Renal pelvis (tissue), 4 donors: ENCODE results near the gene AKR1C3. TPM values are rescaled to one million over a fixed set of nuclear protein-coding genes. Genes with fewer than 3 reads are reported as not detected.
"Not testable (repeated sequence)": the region's sequence is repeated elsewhere in the genome, so short reads cannot be mapped to it uniquely, and the experiment has no call there.

Source experiments
- DNase-seq: peaks from one replicate; pipeline ENCODE4 v3.0.0-alpha.2; 2013
- polyA plus RNA-seq, 3 donors: library from polyadenylated mRNA; unstranded; fragments of 120-200 nt; gene quantifications; one replicate each; pipeline ENCODE4 v1.2.1, GENCODE V29; 2013; ENCODE audit not compliant: insufficient read length in 3 of 3

The AKR1C3 gene
- polyA plus RNA-seq, 3 donors = 52.2 to 77.9 (median 60.5) TPM

DNA sequence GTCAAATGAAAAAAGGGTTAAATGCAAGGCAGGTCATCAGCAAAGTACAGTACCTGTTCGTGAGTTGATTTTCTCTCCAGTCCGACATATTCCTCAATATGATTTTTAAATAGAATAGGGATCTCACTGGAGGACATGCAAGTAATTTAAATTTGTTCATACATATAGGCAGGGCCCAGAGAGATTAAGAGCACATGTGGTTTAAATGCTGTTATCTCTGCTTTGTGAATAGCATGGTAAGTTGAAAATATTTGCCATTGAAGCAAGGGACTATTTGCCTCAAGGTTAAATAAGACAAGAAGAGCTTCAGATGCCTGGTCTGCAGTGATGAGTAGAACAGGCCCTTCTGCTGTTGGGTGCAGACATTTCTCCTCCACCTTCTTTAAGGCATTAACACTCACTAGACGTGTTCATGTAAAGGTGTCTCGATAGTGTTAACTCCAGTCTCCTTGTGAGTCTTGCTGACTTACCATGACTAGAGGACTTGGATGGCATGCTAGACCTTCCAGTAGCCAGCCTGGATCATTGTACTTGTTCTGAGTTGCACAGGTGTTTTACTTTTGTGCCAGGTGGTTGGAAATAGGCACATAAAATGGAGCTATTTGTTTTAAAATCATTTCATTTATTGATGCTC is 15.6 kb upstream of the AKR1C3 start:
- DNase-seq = no peak

DNA sequence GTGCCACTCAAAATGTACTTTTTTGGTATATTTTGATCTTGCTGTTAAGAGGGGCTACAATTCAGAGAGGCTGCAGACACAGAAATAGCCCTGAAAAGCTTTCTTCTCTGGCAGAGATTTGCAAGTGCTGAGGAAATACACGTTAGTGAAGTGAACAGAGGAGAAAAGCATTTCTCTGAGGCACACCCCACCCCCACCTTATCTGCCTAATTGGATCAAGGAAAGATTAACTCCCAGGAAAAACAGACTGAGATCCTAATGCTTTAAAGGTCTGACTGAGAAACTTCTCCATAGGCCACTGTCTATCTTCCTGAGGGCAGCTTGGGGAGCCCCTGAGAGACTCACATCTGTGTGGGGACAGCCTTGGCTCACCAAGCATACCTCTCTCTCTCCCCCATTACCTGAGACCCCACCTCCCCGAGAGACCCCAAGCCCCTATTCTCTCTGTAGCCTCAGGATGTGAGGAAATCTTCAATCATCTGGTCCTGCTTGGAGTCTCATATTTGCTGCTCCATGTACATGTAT is 14.8 kb upstream of the AKR1C3 start:
- DNase-seq = no peak

DNA sequence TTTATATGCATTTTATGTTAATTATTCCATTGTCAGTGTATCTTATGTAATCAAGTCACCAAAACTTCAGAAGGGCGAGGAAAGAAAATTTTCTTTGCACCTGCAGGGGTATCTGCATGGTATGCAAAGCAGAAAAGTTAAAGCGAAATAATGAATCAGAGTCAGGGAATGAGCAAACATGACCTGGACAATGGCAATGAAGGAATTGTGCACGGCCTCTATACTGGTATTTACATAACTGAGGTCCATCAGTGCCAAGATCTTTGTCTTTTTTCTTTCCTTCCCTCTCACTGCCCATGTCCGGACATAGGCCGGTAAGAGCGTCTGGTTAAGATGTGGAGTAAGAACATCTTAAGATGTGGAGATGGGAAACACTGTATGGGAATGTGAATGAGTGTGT is 14.4 kb upstream of the AKR1C3 start:
- DNase-seq = no peak

DNA sequence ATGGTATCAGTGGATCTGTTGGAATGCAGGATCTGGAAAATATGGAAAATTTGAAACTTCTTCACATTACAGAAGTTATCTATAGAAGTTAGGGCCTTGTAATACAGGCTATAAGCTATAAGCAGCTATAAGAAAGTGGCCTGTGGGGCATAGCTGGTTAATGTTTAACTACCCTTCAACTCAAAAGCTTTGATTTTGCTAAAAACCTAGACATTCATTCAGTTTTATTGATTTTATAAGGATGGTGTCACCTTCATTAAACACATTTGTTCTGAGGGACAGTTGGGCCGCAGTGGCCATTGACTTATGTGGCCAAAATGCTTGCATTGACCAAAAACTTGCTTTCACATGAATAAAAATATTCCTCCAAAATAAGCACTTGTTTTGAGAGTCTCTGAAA is 13.1 kb upstream of the AKR1C3 start:
- no peak for DNase-seq

DNA sequence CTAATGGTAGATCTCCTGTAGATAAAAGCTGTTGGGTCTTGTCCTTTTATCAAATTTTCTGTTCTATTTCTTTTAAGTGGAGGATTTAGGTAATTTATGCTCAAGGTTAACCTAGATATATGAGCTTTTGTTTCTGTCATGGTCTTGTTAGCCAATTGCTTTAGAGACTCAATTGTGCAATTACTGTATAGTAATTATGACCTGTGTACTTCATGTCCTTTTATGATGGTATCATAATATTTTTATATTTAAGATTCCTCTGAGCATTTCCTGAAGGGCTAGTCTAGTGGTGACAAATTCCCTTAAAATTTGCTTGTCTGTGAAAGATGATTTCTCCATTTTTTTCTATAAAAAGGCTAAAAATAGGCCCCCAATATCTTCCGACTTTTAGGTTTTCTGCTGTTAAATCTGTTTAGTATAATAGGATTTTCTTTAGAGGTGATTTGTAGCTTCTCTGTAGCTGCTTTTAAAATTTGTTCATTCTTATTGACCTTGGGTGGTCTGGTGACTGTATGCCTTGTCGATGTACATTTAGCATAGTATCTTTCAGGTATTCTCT is 5.4 kb upstream of the AKR1C3 start:
- no peak for DNase-seq

DNA sequence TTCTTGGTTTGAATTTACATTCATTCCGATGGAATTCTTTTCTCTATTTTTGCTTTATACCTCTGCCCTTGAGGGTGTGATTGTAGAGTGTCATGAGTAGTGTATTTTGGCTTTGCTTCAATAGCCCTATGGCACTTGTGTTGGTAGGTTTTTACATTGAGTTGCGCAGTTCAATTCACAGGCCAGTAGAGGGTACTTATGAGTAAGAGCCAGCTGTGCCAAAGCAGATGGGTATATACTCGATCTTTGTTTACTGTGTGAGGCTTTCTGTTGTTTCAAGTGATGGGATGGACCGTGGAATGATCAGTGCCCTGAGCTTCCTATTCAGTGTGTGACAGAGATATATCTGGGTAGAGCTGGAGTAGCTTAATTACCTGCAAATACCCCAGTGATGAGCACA is 4.3 kb upstream of the AKR1C3 start:
- DNase-seq = no peak

DNA sequence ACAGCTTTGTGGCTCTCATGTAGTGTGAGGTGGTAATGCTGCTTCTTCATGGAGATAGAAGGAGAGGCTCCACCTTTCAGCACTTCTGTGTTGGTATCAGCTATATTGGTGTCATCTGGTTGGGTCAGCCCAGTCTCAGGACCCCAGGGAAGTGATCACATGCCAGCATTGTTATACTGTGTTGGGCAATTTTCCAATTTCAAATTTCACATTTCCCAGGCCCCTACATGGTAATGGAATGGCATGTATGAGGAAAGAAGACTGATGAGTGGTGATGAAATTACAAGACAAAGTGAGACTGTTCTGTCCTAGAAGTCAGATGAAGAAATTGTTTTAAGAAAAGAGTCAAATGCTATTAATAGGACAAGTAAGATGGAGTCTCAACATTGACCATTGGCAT is 3.7 kb upstream of the AKR1C3 start:
- DNase-seq = no peak

DNA sequence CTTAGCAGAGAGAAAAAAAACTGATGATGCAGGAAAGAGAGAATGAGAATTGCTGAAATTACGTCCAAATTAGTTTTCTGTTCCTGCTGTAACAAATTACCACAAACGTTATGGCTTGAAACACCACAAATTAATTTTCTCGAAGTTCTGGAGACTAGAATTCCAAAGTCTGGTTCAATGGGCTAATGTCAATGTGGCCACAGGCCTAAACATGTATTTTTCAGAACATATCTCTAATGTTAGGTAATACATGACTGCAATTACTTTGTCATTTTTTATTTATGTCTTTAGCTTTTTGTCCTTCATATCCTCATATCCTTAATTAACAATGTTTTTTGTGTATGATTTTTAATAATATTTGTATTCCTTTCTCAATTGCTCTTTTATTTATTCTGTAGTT is 3.0 kb upstream of the AKR1C3 start:
- no peak for DNase-seq

DNA sequence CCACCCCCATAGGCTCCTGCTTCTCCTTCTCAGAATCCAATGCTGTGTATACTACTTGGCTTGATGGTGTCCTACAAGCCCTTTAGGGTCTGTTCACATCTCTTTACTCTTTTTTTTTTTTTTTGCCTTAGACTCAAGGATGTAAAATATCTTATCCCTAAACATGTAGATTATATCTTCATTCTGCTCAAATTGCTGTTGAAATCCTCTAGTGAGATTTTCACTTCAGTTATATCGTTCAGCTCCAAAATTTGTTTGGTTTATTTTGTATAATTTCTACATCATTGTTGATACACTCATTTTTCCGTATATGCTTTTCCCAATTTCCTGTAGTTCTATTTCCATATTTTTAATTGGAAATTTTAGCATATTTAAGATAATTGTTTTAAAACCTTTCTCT is 1.8 kb upstream of the AKR1C3 start:
- no peak for DNase-seq

DNA sequence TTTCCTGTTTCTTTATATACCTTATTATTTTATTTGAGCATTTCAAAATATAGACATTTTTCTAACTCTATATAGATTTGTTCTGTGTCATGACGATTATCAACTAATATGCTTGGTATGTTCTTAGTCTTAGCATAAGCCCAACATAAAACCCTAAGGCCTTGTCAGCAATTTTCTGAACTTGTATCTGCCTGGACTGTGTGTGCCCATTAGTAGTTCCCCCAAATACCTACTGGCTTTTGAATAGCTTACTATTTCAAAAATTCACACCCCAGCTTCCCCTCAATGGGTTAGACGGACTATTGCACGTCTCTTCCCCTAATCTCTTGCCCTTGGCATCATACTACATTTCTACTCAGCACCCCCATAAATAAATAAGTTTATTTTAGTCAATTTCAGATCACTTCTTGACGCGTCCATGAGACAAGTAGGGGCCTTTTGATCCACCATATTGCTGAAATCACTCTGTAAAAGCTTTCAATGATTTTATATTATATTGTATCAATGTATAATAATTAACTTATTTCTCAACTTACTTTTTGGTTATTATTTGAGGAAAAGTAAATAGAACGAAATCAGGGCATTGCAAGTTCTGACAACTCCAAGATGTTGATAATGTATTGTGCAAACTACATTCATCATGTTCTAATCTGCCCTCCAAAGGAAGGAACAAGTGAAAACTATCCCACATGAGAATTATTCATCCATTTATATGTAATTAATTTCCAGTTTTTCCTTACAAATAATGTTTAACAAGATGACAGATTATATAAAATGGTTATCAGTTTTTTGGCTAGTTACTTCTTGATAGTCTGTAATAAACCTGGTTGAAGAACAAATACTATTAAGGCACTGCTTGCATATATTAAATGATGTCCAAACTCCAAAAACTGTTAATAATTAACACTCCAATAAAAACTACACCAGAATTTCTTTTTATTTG is 1.1 kb upstream of the AKR1C3 start:
- DNase-seq = no peak

DNA sequence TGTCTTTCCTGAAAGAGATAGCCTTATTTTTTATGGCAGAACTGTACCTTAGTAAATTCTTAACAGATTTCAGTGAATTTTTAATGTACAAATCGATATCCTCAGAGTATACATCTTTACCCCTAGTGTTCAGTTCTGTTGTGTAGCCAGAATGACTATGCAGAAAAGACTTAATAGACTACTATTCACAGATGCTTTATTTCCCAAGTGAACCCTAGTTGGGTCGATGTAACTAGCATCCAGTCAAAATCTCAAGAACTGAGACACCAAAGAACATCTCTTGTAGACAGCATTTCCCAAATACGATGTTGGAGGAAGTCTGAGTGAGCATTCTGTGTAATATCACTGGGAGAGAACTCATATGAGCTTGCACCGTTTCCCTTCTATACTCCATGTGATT is 1.5 kb downstream of the AKR1C3 start:
- no peak for DNase-seq

DNA sequence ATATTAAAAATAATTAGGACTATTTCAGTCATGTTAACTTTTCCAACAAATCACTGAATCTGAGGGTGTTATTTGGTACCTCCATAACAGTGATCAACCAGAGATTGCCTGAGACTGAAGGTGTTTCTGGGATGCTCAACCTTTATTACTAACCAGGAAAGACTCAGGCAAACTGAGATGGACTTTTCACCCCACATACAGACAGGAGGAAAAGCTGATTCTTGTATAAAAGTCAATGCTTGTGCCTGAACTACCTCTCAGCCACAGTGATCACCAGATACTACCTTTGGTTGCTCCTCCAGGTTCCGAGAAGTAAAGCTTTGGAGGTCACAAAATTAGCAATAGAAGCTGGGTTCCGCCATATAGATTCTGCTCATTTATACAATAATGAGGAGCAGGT is 1.9 kb downstream of the AKR1C3 start:
- DNase-seq = no peak

DNA sequence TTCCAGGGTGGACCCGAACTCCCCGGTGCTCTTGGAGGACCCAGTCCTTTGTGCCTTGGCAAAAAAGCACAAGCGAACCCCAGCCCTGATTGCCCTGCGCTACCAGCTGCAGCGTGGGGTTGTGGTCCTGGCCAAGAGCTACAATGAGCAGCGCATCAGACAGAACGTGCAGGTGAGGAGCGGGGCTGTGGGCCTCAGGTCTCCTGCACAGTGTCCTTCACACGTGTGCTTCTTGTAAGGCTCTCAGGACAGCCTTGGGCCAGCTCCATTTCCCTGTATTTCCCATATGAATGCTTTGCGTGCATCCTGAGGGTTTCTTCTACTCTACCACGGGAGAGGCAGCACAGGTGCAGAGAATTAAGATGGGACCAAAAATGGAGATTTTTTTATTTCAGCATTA is 8.3 kb downstream of the AKR1C3 start:
- not testable (repeated sequence) for DNase-seq

DNA sequence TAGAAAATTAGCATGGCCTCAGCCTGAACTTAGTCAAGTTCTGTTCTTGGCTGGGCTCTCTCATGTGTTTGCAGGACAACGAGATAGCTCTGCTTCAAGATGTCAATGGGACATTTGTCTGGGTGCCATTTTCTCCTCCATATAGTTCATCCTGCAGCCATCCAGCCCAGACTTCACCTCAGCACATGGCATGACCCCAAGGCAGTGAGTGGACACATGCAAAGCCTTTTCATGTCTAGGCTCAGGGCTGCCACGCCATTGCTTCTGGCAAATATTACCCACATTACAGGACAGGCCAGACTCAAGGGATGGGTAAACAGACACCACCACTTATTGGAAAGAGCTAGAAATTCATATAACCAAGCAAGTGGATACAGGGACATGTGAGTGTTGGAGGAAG is 9.3 kb downstream of the AKR1C3 start:
- no peak for DNase-seq

DNA sequence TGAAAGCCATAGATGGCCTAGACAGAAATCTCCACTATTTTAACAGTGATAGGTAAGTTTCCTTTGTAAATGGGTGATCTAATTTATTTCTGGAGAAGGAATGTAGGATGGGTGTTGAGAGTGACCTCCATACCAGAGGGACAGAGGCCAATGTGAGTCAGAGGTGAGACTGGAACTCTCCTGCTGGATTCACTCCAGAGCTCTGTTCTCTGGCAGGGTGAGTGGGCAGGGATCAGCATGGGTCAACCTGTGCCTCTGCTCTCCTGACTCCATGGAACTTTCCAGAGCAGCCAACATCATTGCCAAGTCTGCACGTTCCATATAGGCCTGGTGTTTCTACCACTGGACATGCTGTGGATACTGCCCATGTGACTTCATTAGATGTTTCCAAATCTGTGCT is 11.4 kb downstream of the AKR1C3 start:
- no peak for DNase-seq

DNA sequence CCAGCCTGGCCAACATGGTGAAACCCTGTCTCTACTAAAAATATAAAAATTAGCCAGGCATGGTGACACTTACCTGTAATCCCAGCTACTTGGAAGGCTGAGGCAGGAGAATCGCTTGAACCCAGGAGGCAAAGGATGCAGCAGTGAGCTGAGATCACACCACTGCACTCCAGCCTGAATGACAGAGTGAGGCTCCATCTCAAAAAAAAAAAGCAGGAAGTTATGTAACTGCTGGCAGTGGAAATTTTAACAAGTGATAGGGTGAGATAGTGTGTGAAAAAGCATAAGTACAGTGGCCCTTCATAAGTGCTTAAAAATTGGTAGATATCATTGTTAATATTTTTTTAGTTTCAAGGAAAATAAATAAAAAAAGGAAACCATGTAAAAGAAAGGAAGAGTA is 12.3 kb downstream of the AKR1C3 start:
- DNase-seq = no peak

DNA sequence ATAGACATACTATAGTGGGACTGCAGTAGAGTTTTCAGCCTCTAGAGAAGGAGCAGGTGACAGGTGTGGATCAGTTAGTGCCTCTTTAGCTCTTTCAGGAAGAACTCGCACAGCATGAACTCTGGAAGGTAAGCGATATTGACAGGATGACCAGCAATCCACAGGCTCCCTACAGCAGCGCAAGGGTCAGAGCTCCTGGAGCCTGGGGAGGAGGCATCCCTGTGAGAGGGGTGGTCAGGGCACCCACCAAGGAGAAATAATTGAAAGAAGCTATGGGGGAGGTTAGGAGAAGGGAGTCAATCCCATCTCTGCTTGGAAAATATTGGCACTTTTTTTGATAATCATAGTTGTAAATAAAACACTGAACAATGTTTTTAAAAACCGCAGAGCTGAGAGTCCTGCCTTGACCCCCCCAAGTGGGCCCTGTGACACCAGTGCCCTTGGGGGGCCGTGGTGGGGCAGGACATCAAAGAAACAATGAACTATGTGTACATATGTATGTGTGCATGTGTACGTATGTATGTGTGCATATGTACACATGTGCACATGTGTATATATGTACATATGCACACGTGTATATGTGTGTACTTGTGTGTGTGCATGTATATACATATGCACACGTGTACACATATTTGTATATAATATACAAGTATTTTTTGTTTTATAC is 13.8 kb downstream of the AKR1C3 start:
- no peak for DNase-seq

DNA sequence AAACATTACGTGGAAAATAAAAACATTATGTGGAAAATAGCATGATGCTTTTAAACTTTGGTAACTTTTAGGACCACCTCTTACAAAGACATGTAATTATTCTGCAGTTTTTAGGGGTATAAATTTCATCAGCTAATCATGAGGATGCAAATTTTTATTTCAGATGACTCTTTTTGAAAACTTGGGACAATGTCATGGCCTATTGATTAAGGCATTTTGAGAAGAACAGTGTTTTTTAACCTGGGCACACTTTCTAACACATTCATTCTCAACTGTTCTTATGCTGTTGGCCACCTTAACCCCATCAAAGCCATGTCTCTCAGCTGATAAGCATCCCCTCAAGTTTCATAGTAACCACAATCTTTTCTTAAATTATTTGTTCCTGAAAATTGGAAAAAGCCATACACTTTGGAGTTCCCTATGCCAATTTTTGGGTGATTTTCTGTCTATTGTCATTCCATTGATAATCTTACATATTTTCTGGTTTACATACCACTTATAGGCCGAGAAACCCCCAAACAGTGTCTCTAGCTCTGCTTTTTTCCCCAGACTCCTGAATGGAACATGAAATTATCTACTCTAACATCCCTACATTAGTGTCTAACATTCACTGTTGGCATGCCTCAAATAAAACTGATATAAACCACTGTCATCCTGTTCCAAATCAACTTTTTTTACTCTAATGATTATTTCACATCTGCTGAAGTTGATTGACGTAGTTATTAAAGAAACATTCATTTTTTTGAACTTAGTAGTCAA is 14.6 kb downstream of the AKR1C3 start:
- DNase-seq = no peak

DNA sequence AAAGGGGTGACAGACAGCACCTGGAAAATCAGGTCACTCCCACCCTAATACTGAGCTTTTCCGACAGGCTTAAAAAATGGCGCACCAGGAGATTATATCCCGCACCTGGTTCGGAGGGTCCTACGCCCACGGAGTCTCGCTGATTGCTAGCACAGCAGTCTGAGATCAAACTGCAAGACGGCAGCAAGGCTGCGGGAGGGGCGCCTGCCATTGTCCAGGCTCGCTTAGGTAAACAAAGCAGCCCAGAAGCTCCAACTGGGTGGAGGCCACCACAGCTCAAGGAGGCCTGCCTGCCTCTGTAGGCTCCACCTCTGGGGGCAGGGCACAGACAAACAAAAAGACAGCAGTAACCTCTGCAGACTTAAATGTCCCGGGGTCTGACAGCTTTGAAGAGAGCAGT is 15.6 kb downstream of the AKR1C3 start:
- not testable (repeated sequence) for DNase-seq

DNA sequence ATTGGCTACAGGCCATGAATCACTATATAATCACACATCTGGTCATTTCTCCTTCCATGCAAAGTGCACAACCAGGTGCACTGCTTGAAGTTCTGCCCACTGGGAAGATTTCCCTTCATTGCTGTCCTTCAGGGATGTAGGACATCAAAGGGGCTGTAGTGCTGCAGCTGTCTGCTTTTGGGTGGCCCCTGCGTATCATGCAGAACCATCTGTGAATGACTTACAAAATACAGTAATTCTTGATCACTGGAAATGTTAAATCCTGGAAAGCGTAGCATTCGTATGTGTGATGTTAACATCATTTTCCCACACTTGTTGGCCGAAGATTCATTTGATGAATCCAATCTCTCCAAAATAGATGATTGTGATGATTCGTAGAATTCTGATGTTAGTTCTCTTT is 22.4 kb downstream of the AKR1C3 start:
- DNase-seq = no peak

DNA sequence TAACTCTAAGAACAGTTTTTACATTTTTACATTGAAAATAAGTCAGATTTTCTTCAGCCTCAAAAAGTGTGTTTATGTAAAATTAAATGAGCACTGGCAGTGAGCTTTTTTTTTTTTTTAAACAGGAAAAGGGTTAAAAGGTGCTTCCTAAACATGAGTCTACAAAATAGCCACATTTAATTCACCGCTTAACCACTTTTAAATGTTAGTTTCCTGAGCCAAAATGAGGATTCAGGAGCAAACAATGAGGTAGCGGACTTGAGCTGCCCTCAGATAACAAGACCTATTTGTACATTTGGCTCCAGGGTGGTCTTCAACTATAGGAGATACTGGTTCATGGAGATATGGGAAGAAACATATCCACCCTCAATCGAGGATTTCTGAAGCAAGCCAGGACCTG is 22.8 kb downstream of the AKR1C3 start:
- no peak for DNase-seq

DNA sequence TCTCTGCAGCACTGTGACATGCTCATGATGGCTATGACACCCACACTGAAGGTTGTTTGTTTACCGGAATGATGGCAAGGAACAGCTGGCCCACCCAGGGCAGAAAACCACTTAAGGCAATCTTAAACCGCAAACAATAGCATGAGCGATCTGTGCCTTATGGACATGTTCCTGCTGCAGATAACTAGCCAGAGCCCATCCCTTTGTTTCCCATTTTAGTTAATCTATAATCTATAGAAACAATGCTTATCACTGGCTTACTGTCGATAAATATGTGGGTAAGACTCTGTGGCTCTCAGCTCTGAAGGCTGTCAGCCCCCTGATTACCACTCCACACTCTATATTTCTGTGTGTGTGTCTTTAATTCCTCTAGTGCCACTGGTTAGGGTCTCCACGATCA is 25.8 kb downstream of the AKR1C3 start:
- DNase-seq = not testable (repeated sequence)
